DND-41 (cell line): ENCODE measurements around the gene RMC1.

Experiments used
- ATAC-seq: fragments of 200-7000 bp; cut with Tn5 transposase; 3 replicates; pipeline ENCODE4 v1.9.1; 2021; ENCODE audit warnings: low read depth; ENCODE audit not compliant: insufficient read depth
- DNase-seq: peaks from one replicate; pipeline ENCODE4 v3.0.0-alpha.2; 2020
- H2AFZ ChIP-seq: 2 replicates; pipeline ENCODE4 v1.6.0; 2012; ENCODE audit warnings: low read depth, low read length
- H3K27ac ChIP-seq: 2 replicates; pipeline ENCODE4 v1.5.1; 2012; ENCODE audit warnings: low read length, inconsistent platforms
- H3K27me3 ChIP-seq: fragments of 200-600 bp; sonication (generic); 2 replicates; pipeline ENCODE4 v1.6.0; 2012; ENCODE audit warnings: low read length, mild to moderate bottlenecking, inconsistent platforms; ENCODE audit not compliant: insufficient read depth, poor library complexity
- H3K36me3 ChIP-seq: 2 replicates; pipeline ENCODE4 v1.5.1; 2012; ENCODE audit warnings: low read length, inconsistent platforms; ENCODE audit not compliant: insufficient read depth
- H3K4me1 ChIP-seq: 2 replicates; pipeline ENCODE4 v1.5.1; 2012; ENCODE audit warnings: mild to moderate bottlenecking, low read length; ENCODE audit not compliant: insufficient read depth
- H3K4me2 ChIP-seq: 2 replicates; pipeline ENCODE4 v1.6.0; 2012; ENCODE audit warnings: mild to moderate bottlenecking, moderate library complexity, low read length, inconsistent platforms; ENCODE audit not compliant: insufficient read depth
- H3K4me3 ChIP-seq, 2 experiments: fragments of 200-600 bp in 1 of 2; shearing (Covaris generic) in 1 of 2; 2 replicates each; pipeline ENCODE4 v1.5.1; 2012 to 2016; ENCODE audit warnings: inconsistent platforms in 2 of 2, low read length in 2 of 2, mild to moderate bottlenecking in 2 of 2, low read depth in 1 of 2, moderate library complexity in 1 of 2
- H3K79me2 ChIP-seq: 2 replicates; pipeline ENCODE4 v1.6.0; 2012; ENCODE audit warnings: low read length, inconsistent platforms; ENCODE audit not compliant: insufficient read depth
- H3K9ac ChIP-seq: 2 replicates; pipeline ENCODE4 v1.6.0; 2012; ENCODE audit warnings: low read depth, mild to moderate bottlenecking, inconsistent platforms, low read length, moderate library complexity
- H3K9me3 ChIP-seq: 2 replicates; pipeline ENCODE4 v1.5.1; 2012; ENCODE audit warnings: low read length, moderate library complexity, mild to moderate bottlenecking, inconsistent platforms; ENCODE audit not compliant: insufficient read depth, severe bottlenecking
- H4K20me1 ChIP-seq: 2 replicates; pipeline ENCODE4 v1.6.0; 2012; ENCODE audit warnings: low read length; ENCODE audit not compliant: insufficient read depth
- CTCF ChIP-seq: IDR thresholded peaks from 2 replicates; pipeline ENCODE4 v1.5.1; 2012; ENCODE audit warnings: borderline replicate concordance, low read length, moderate library complexity, mild to moderate bottlenecking; ENCODE audit not compliant: poor library complexity, severe bottlenecking; ENCODE audit errors: extremely low read depth
- EZH2 ChIP-seq: IDR thresholded peaks from 3 replicates; pipeline ENCODE4 v1.6.1; 2012; ENCODE audit warnings: borderline replicate concordance, low read depth, mild to moderate bottlenecking, moderate library complexity, low read length, inconsistent platforms; ENCODE audit not compliant: severe bottlenecking

The RMC1 gene

DNA sequence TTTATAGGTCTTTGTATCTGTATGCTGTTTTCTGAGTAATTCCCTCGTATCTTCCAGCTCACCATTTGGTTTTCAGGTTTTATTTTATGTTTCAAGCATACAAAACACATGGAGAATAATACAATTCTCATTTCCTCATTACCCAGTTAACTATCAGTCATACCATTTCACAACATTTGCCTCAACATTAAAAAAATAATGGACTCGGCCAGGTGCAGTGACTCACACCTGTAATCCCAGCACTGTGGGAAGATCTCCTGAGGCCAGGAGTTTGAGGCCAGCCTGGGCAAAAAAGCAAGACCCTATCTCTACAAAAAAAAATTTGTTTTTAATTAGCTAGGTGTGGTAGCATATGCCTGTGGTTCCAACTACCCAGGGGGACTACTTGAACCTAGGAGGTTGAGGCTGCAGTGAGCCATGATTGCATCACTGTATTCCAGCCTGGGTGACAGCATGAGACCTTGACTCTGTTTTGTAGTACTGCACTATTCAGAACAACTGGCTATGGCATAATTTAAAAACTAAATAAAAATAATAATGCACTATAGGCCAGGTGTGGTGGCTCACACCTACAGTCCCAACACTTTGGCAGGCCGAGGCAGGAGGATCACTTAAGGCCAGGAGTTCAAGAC is 62.7 kb downstream of the RMC1 start:
- TF ChIP-seq CTCF = no peak
- no peak for TF ChIP-seq EZH2
- H3K9ac ChIP-seq = no peak overlapping the region
- H3K36me3 ChIP-seq = peaks cover 80% of the 10 kb centered on the region
- no peak overlapping the region for H3K4me2 ChIP-seq
- no peaks in the 10 kb centered on the region for H3K9me3 ChIP-seq
- H3K79me2 ChIP-seq = no peaks in the 10 kb centered on the region
- H3K4me3 ChIP-seq = no peak overlapping the region
- H3K4me1 ChIP-seq = no peaks in the 10 kb centered on the region
- no peak overlapping the region for H3K27ac ChIP-seq
- no peak overlapping the region for H2AFZ ChIP-seq
- ATAC-seq (no peak), DNase-seq (no peak)
- H4K20me1 ChIP-seq = no peaks in the 10 kb centered on the region
- H3K27me3 ChIP-seq = no peaks in the 10 kb centered on the region

DNA sequence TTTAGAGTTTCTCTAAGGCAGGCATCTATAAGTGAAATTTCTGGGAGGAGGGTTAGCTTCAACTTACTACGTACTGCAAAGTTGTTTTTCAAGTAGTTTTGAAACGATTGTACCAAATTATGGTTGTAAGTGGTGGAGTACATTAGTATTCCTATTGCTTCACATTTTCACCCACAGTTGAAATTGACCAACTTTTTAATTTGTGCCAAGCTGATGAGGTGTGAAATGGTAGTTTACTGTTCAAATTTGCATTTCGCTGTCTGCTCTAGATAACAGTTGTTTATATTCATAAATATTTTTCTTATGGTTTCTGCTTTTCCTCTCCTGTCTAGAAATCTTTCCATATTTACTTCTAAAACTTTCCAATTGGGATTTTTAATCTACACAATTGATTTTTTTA is 64.4 kb downstream of the RMC1 start:
- Histone ChIP-seq H4K20me1 (no peaks in the 10 kb centered on the region), H3K9ac (no peak overlapping the region), H3K27ac (no peak overlapping the region), H3K4me2 (no peak overlapping the region), H3K79me2 (no peaks in the 10 kb centered on the region), H3K36me3 (peaks cover 75% of the 10 kb centered on the region), H2AFZ (no peak overlapping the region), H3K4me3 (no peak overlapping the region), H3K27me3 (no peaks in the 10 kb centered on the region), H3K9me3 (no peaks in the 10 kb centered on the region), H3K4me1 (no peaks in the 10 kb centered on the region)
- TF ChIP-seq EZH2 (no peak), CTCF (no peak)
- DNase-seq (no peak), ATAC-seq (no peak)

- ATAC-seq (no peak), DNase-seq (no peak)
- Histone ChIP-seq H3K9ac (no peak overlapping the region), H3K27ac (no peak overlapping the region), H4K20me1 (peaks cover 2% of the 10 kb centered on the region; the same call in 1 of the 2 replicates), H3K27me3 (no peaks in the 10 kb centered on the region), H3K4me3 (no peak overlapping the region), H3K36me3 (peaks cover 77% of the 10 kb centered on the region), H3K9me3 (no peaks in the 10 kb centered on the region), H2AFZ (no peak overlapping the region), H3K4me2 (no peak overlapping the region), H3K4me1 (peaks cover 2% of the 10 kb centered on the region; the same call in 1 of the 2 replicates), H3K79me2 (peaks cover 2% of the 10 kb centered on the region; the same call in 1 of the 2 replicates)
- TF ChIP-seq CTCF (no peak), EZH2 (no peak)
Observed at GRCh38 chr18:23568281-23569138, 65.2 kb downstream of the RMC1 start.
